HUES48 (cell line): ENCODE data around the gene TMEM145.

Source experiments
- H3K27ac ChIP-seq: one replicate; pipeline ENCODE4 v1.7.0; 2013; ENCODE audit warnings: low read depth, low read length, inconsistent platforms
- H3K27me3 ChIP-seq: 2 replicates; pipeline ENCODE4 v1.6.1; 2013; ENCODE audit warnings: mild to moderate bottlenecking, low read length; ENCODE audit not compliant: control insufficient read depth, insufficient read depth
- H3K36me3 ChIP-seq: 2 replicates; pipeline ENCODE4 v1.6.1; 2013; ENCODE audit warnings: low read length; ENCODE audit not compliant: control insufficient read depth, insufficient read depth
- H3K4me1 ChIP-seq: 2 replicates; pipeline ENCODE4 v1.6.1; 2013; ENCODE audit warnings: mild to moderate bottlenecking, low read length; ENCODE audit not compliant: control insufficient read depth, insufficient read depth
- H3K4me3 ChIP-seq: 2 replicates; pipeline ENCODE4 v1.5.1; 2013; ENCODE audit warnings: mild to moderate bottlenecking, low read depth, low read length
- H3K9ac ChIP-seq: 2 replicates; pipeline ENCODE4 v1.6.1; 2013; ENCODE audit warnings: mild to moderate bottlenecking, low read depth, low read length, moderate library complexity
- H3K9me3 ChIP-seq: 2 replicates; pipeline ENCODE4 v1.6.1; 2013; ENCODE audit warnings: low read length; ENCODE audit not compliant: control insufficient read depth, insufficient read depth

The TMEM145 gene

DNA sequence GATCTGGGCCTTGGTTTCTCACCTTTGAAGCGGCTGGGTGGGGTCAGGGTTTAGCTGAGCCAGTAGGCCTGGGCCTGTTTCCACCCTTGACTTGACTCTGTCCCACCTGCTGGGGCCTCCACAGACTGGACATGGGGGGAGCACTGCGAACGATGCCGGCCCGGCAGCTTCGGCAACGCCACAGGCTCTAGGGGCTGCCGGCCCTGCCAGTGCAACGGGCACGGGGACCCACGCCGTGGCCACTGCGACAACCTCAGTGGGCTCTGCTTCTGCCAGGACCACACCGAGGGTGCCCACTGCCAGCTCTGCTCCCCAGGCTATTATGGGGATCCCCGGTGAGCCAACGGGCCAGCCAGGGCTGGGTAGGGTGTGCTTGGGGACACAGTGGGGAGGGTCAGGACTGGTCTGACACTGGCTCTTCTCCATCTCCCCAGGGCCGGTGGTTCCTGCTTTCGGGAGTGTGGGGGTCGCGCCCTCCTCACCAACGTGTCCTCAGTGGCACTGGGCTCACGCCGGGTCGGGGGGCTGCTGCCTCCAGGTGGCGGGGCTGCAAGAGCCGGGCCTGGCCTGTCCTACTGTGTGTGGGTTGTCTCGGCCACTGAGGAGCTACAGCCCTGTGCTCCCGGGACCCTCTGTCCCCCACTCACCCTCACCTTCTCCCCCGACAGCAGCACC, 40.4 kb downstream of the TMEM145 start:
- no peak overlapping the region for H3K4me3 ChIP-seq
- H3K9me3 ChIP-seq: no peaks in the 10 kb centered on the region

DNA sequence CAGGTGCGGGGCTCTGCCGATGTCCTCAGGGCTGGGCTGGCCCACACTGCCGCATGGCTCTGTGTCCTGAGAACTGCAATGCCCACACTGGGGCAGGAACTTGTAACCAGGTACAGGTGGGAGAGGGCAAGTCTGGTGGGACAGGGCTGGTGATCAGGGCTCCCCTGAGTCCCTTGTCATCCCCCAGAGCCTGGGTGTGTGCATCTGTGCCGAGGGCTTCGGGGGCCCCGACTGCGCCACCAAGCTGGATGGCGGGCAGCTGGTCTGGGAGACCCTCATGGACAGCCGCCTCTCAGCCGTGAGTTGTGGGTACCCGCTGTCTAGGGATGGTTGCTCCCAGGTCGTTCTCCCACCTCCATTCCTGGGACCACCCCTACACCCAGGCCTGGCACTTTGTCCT, 42.8 kb downstream of the TMEM145 start:
- no peak overlapping the region for H3K27ac ChIP-seq
- no peak overlapping the region for H3K4me3 ChIP-seq
- no peaks in the 10 kb centered on the region for H3K4me1 ChIP-seq
- H3K27me3 ChIP-seq: no peaks in the 10 kb centered on the region
- no peaks in the 10 kb centered on the region for H3K9me3 ChIP-seq
- no peak overlapping the region for H3K9ac ChIP-seq
- peaks cover 44% of the 10 kb centered on the region for H3K36me3 ChIP-seq

More for the DNA sequence above, 40.4 kb downstream of the TMEM145 start:
- no peak overlapping the region for H3K27ac ChIP-seq
- H3K9ac ChIP-seq: no peak overlapping the region
- H3K4me1 ChIP-seq: no peaks in the 10 kb centered on the region
- no peaks in the 10 kb centered on the region for H3K27me3 ChIP-seq
- H3K36me3 ChIP-seq: peaks cover 44% of the 10 kb centered on the region

DNA sequence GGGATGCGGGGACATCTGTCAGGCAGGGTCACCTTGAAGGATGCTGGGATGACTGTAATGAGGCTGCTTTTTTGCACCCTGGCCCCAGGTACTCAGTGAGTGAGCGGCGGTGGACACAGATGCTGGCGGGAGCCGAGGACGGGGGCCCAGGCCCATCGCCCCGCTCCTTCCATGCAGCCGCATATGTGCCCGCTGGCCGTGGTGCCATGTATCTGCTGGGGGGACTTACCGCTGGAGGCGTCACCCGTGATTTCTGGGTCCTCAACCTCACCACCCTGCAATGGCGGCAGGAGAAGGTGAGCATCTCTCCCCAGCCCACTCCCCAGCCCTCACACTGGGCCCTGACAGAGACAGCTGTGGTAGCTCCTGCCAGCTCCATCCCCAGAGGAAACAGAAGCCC, 43.6 kb downstream of the TMEM145 start:
- Histone ChIP-seq H3K27ac (no peak overlapping the region), H3K4me3 (no peak overlapping the region), H3K4me1 (no peaks in the 10 kb centered on the region), H3K9me3 (no peaks in the 10 kb centered on the region), H3K27me3 (no peaks in the 10 kb centered on the region), H3K9ac (no peak overlapping the region), H3K36me3 (peaks cover 44% of the 10 kb centered on the region)

DNA sequence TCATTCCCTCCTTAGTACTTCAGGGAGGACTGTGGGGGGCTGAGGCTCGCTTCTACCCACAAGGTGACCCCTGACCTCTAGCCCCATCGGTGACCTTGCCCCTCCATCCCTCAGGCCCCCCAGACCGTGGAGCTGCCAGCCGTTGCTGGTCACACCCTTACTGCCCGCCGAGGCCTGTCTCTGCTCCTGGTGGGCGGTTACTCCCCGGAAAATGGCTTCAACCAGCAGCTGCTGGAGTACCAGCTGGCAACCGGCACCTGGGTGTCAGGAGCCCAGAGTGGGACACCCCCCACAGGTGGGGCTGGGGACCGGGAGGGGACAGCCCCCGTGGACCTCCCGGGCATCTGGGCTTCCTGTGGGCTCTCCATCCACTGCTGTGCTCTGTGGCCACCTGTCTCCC, 44.2 kb downstream of the TMEM145 start:
- no peaks in the 10 kb centered on the region for H3K9me3 ChIP-seq
- H3K27ac ChIP-seq: no peak overlapping the region
- peaks cover 44% of the 10 kb centered on the region for H3K36me3 ChIP-seq
- H3K9ac ChIP-seq: no peak overlapping the region
- H3K27me3 ChIP-seq: no peaks in the 10 kb centered on the region
- no peaks in the 10 kb centered on the region for H3K4me1 ChIP-seq
- no peak overlapping the region for H3K4me3 ChIP-seq

DNA sequence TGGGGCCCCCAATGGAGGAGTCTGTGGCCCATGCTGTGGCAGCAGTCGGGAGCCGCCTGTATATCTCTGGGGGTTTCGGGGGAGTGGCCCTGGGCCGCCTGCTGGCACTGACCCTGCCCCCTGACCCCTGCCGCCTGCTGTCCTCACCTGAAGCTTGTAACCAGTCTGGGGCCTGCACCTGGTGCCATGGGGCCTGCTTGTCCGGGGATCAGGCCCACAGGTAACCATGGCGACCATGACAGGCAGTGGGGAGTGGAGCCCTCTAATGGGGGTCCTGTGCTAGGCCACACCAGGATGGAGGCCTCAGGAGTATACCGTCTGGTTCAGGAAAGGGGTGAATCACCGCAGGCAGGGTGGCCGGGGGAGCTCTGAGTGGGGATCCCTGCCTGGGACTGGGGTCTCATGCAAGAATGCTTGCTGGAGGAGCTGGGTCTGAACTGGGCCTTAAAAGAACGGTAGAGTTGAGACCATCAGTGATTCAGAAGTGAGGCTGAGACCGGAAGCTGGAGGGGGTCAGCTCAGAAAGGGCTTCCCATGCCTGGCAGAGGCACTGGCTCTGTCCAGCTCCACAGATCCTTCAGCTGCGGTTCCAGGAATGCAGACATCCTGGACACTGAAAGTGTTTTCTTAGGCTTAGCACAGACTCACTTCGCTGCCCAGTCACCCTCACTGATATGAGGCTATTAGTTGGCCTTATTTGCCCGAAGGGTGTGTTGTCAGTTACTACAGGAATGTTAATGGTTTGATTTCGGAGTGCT, 47.9 kb downstream of the TMEM145 start:
- H3K36me3 ChIP-seq: peaks cover 39% of the 10 kb centered on the region
- H3K27me3 ChIP-seq: no peaks in the 10 kb centered on the region
- H3K4me3 ChIP-seq: no peak overlapping the region
- H3K9ac ChIP-seq: no peak overlapping the region
- no peaks in the 10 kb centered on the region for H3K9me3 ChIP-seq
- no peak overlapping the region for H3K27ac ChIP-seq
- no peaks in the 10 kb centered on the region for H3K4me1 ChIP-seq

DNA sequence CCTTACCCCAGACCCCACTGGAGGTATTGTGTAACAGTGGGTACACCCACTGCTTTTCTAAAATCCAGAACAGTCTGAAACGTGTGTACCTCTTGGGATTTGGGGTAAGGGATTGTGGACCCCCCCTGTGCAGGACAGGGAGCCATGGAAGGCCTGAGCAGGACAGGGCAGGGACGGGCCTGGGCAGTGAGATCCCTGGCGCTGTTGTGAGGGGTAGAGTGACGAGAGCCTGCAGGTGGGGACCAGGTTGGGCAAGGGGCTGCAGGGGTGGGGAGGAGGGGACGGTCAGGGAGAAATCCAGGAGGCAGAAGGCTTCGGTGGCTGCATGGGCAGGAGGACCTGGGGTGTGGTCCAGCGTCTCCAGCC, 48.4 kb downstream of the TMEM145 start:
- Histone ChIP-seq H3K4me3 (no peak overlapping the region), H3K9me3 (no peaks in the 10 kb centered on the region), H3K4me1 (no peaks in the 10 kb centered on the region), H3K27ac (no peak overlapping the region), H3K27me3 (no peaks in the 10 kb centered on the region), H3K36me3 (peaks cover 33% of the 10 kb centered on the region), H3K9ac (no peak overlapping the region)

DNA sequence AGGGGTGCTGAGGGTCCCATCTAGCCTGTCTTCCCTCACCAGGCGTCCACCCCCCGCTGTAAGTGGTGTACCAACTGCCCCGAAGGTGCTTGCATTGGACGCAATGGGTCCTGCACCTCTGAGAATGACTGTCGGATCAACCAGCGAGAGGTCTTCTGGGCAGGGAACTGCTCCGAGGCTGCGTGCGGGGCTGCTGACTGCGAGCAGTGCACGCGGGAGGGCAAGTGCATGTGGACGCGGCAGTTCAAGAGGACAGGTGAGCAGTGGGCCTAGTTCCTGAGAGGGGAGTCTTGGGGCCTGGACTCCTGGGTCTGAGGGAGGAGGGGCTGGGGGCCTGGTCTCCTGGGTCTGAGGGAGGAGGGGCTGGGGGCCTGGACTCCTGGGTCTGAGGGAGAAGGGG, 49.2 kb downstream of the TMEM145 start:
- Histone ChIP-seq H3K36me3 (peaks cover 25% of the 10 kb centered on the region), H3K4me3 (no peak overlapping the region), H3K27me3 (no peaks in the 10 kb centered on the region), H3K4me1 (no peaks in the 10 kb centered on the region), H3K27ac (no peak overlapping the region), H3K9ac (no peak overlapping the region), H3K9me3 (no peaks in the 10 kb centered on the region)

DNA sequence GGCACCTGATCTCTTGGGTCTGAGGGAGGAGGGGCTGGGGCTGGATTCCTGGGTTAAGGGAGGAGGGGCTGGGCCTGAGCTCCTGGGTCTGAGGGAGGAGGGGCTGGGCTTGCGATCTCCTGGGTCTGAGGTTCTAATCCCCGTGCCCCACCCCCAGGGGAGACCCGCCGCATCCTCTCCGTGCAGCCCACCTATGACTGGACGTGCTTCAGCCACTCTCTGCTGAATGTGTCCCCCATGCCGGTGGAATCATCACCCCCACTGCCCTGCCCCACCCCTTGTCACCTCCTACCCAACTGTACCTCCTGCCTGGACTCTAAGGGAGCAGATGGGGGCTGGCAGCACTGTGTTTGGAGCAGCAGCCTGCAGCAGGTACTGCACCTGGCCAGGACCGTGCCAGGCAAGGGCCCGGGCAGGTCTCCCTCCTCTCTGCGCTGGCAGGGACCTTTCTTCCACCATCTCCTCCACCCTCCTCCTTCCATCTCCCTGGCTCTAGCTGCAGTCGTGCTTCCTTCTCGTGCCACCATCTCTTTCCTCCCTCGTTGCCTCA, 49.9 kb downstream of the TMEM145 start:
- Histone ChIP-seq H3K9me3 (no peaks in the 10 kb centered on the region), H3K27me3 (no peaks in the 10 kb centered on the region), H3K4me1 (peaks cover 4% of the 10 kb centered on the region; the same call in 1 of the 2 replicates), H3K27ac (no peak overlapping the region), H3K9ac (no peak overlapping the region), H3K36me3 (peaks cover 20% of the 10 kb centered on the region), H3K4me3 (no peak overlapping the region)

DNA sequence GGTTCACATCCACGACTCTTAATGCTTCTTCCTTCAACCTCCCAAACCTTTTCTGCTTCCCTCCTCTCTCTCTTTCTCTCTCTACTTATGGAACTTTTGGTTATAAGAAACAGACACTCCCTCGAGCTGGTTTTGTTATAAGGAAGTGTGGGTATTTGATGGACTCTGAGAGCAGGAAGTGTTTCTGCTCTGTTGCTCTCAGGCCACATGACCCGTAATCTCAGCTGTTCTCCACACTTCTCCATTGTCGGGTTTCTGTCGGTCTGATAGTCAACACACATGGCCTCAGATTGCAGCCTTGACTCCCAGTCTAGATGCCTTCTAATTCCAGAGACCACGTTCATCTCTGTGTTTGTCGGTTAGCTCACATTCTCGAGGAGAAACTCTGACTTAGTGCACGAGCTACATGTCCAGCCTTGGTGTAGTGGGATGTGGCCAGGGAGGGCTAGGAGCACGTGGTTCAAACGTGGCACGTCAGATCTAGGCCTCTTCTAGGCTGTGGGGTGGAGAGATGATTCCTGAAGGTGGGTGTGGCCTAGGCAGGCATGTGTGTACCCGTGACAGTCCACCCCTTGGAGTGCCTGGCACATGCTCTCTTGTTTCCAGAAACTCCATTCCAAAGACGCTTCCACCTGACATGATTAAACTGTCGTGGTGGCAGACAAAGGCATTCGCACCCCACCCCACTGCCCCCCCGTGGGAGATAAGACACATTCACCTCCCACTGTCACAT, 50.7 kb downstream of the TMEM145 start:
- no peak overlapping the region for H3K27ac ChIP-seq
- H3K9ac ChIP-seq: no peak overlapping the region
- H3K9me3 ChIP-seq: no peaks in the 10 kb centered on the region
- H3K27me3 ChIP-seq: no peaks in the 10 kb centered on the region
- peaks cover 20% of the 10 kb centered on the region for H3K36me3 ChIP-seq
- H3K4me3 ChIP-seq: no peak overlapping the region
- peaks cover 12% of the 10 kb centered on the region; the same call in 1 of the 2 replicates for H3K4me1 ChIP-seq

DNA sequence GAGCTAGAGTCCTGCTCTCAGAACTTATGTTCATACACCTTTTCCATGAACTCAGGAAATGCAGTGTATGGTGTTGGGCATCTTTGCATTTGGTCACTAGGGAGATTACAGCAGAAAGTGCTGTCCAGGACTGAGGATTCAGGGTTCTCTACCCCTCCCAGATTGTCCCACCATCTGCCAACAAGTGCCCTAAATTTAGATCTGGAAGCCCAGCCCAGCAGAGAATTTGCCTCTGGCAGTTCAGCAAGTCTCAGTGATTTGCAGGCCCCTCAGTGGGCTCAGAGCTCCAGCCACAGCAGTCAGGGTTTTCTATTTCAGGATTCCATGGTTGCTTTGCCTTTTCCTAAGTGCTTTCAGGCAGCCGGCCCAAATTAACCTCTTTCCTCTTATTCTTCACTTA, 53.6 kb downstream of the TMEM145 start:
- peaks cover 34% of the 10 kb centered on the region for H3K4me1 ChIP-seq
- H3K9ac ChIP-seq: no peak overlapping the region
- no peaks in the 10 kb centered on the region for H3K9me3 ChIP-seq
- H3K36me3 ChIP-seq: peaks cover 20% of the 10 kb centered on the region
- H3K27ac ChIP-seq: no peak overlapping the region
- no peak overlapping the region for H3K4me3 ChIP-seq
- H3K27me3 ChIP-seq: no peaks in the 10 kb centered on the region

DNA sequence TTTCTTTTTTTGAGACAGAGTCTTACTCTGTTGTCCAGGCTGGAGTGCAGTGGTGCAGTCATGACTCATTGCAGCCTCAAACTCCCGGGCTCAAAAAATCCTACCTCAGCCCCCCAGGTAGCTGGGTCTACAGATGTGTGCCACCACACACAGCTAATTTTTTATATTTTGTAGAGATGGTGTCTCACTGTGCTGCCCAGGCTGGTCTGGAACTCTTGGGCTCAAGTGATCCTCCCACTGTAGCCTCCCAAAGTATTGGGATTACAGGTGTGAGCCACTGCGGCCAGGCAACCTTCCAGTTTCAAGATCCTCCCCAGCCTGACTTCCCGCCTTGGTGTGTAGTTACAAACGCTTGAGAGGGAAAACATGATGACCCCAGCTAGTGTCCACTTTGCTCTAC, 54.8 kb downstream of the TMEM145 start:
- H3K36me3 ChIP-seq: peaks cover 18% of the 10 kb centered on the region
- H3K27me3 ChIP-seq: no peaks in the 10 kb centered on the region
- H3K4me3 ChIP-seq: no peak overlapping the region
- H3K9me3 ChIP-seq: no peaks in the 10 kb centered on the region
- H3K4me1 ChIP-seq: peaks cover 34% of the 10 kb centered on the region
- H3K27ac ChIP-seq: no peak overlapping the region
- no peak overlapping the region for H3K9ac ChIP-seq
